GM12878 (cell line): ENCODE data around the gene SGMS1. TPM values are rescaled to one million over a fixed set of nuclear protein-coding genes. Genes with fewer than 3 reads are reported as not detected.
A peak's percentile ranks its signal among the peaks of the same experiment; 100 is the strongest.

Experiments
- ATAC-seq: fragments of 200-7000 bp; cut with Tn5 transposase; 3 replicates; pipeline ENCODE4 v1.9.1; 2020; ENCODE audit warnings: mild to moderate bottlenecking, moderate library complexity
- BruUV-seq: library from RNA; stranded (reverse); fragments of 400-500 nt; replicated peaks from 2 replicates; lab custom pipeline; 2021; lab: Mats Ljungman, UMichigan
- CTCF ChIA-PET: fragments of 300-600 bp; sonication (Branson Sonifier 250); formaldehyde crosslinking; extraction: SDS; loops from one replicate; lab custom pipeline; 2021; ENCODE audit warnings: inconsistent platforms; lab: Yijun Ruan, JAX
- POLR2A ChIA-PET: fragments of 350-600 bp; formaldehyde crosslinking; extraction: SDS; loops from one replicate; lab custom pipeline; 2021; ENCODE audit warnings: inconsistent platforms; lab: Charles Lee
- RAD21 ChIA-PET: fragments of 300-600 bp; sonication (Branson Sonifier 250); formaldehyde crosslinking; loops from one replicate; lab custom pipeline; 2023; ENCODE audit warnings: antibody characterized with exemption; ENCODE audit not compliant: unreplicated experiment; lab: Charles Lee
- SMC1A ChIA-PET: fragments of 300-600 bp; sonication (Branson Sonifier 250); formaldehyde crosslinking; loops from one replicate; lab custom pipeline; 2023; ENCODE audit not compliant: unreplicated experiment, uncharacterized antibody; lab: Charles Lee
- DNase-seq: peaks from one replicate; pipeline ENCODE4 v3.0.0-alpha.2; 2011; ENCODE audit warnings: low read depth, low spot score
- FAIRE-seq: peaks from 3 replicates; lab custom pipeline; 2011; peaks lifted over from hg19 to GRCh38; lab: Jason Lieb, UNC
- H2AFZ ChIP-seq: 2 replicates; pipeline ENCODE4 v1.6.0; 2011; ENCODE audit warnings: low read depth, low read length, control low read depth; ENCODE audit not compliant: control insufficient read depth
- H3K27ac ChIP-seq: 2 replicates; pipeline ENCODE4 v1.5.1; 2011; ENCODE audit warnings: control low read depth; ENCODE audit not compliant: control insufficient read depth, insufficient read depth
- H3K27me3 ChIP-seq, 2 experiments: replicated peaks in 1 of 2; 2 replicates each; pipeline versions ENCODE4 v1.6.0 to v1.6.1; 2011; ENCODE audit warnings: low read length in 1 of 2; ENCODE audit not compliant: control insufficient read depth in 2 of 2, insufficient read depth in 2 of 2
- H3K36me3 ChIP-seq, 2 experiments: 2 replicates each; pipeline ENCODE4 v1.5.1; 2011; ENCODE audit warnings: low read length in 1 of 2; ENCODE audit not compliant: control insufficient read depth in 2 of 2, insufficient read depth in 2 of 2
- H3K4me1 ChIP-seq: 2 replicates; pipeline ENCODE4 v1.6.1; 2011; ENCODE audit warnings: mild to moderate bottlenecking, low read length, moderate library complexity, mixed read lengths; ENCODE audit not compliant: control insufficient read depth, insufficient read depth
- H3K4me2 ChIP-seq: 2 replicates; pipeline ENCODE4 v1.6.0; 2011; ENCODE audit warnings: control low read depth; ENCODE audit not compliant: control insufficient read depth, insufficient read depth
- H3K4me3 ChIP-seq: fragments of 200-600 bp; sonication (generic); 2 replicates; pipeline ENCODE4 v1.5.1; 2016
- H3K79me2 ChIP-seq: 2 replicates; pipeline ENCODE4 v1.6.0; 2011; ENCODE audit warnings: low read length; ENCODE audit not compliant: control insufficient read depth, insufficient read depth
- H3K9ac ChIP-seq: 2 replicates; pipeline ENCODE4 v1.8.0; 2011; ENCODE audit warnings: low read length, control low read depth, mixed read lengths; ENCODE audit not compliant: control insufficient read depth, insufficient read depth
- H3K9me3 ChIP-seq: replicated peaks from 3 replicates; pipeline ENCODE4 v1.5.1; 2011; ENCODE audit warnings: mild to moderate bottlenecking, low read length; ENCODE audit not compliant: control insufficient read depth, insufficient read depth
- H4K20me1 ChIP-seq: 2 replicates; pipeline ENCODE4 v1.6.0; 2011; ENCODE audit not compliant: control insufficient read depth, insufficient read depth
- BHLHE40 ChIP-seq, 2 experiments: fragments of 450-650 bp in 1 of 2; IDR thresholded peaks; 2 replicates each; pipeline ENCODE4 v1.6.1; 2011 to 2017; ENCODE audit warnings: low read depth in 2 of 2, borderline replicate concordance in 1 of 2, improper control_type of control experiment in 1 of 2, low read length in 1 of 2, mild to moderate bottlenecking in 1 of 2
- CHD1 ChIP-seq: IDR thresholded peaks from 2 replicates; pipeline ENCODE4 v1.6.1; 2012; ENCODE audit warnings: low read depth, low read length, improper control_type of control experiment
- FOXK2 ChIP-seq: fragments of 450-650 bp; IDR thresholded peaks from 2 replicates; pipeline ENCODE4 v1.6.1; 2017; ENCODE audit warnings: mild to moderate bottlenecking, moderate library complexity
- HSF1 ChIP-seq: fragments of 150-350 bp; IDR thresholded peaks from 2 replicates; pipeline ENCODE4 v1.6.1; 2014; ENCODE audit warnings: mild to moderate bottlenecking, low read depth, low read length
- IKZF1 ChIP-seq: fragments of 450-650 bp; conservative IDR thresholded peaks from 2 replicates; pipeline ENCODE4 v1.6.1; 2017; ENCODE audit warnings: antibody characterized with exemption, mild to moderate bottlenecking
- IKZF2 ChIP-seq, 2 experiments: fragments of 450-650 bp; IDR thresholded peaks; 2 replicates each; pipeline ENCODE4 v1.6.1; 2017; ENCODE audit warnings: mild to moderate bottlenecking in 2 of 2, moderate library complexity in 2 of 2
- JUNB ChIP-seq: IDR thresholded peaks from 2 replicates; pipeline ENCODE4 v1.6.1; 2016; ENCODE audit warnings: antibody characterized with exemption, mild to moderate bottlenecking
- JUND ChIP-seq: IDR thresholded peaks from 2 replicates; pipeline ENCODE4 v1.6.1; 2012; ENCODE audit warnings: low read depth, mild to moderate bottlenecking, low read length, improper control_type of control experiment, moderate library complexity
- MEF2A ChIP-seq: IDR thresholded peaks from 2 replicates; pipeline ENCODE4 v1.6.1; 2011; ENCODE audit warnings: low read depth, mild to moderate bottlenecking, low read length, moderate library complexity; ENCODE audit not compliant: insufficient read depth
- RAD51 ChIP-seq: fragments of 450-650 bp; IDR thresholded peaks from 2 replicates; pipeline ENCODE4 v1.6.1; 2016; ENCODE audit warnings: moderate library complexity, mild to moderate bottlenecking, inconsistent platforms
- SPI1 ChIP-seq: IDR thresholded peaks from 2 replicates; pipeline ENCODE4 v1.6.1; 2011; ENCODE audit warnings: low read depth, mild to moderate bottlenecking, low read length, moderate library complexity, borderline replicate concordance; ENCODE audit not compliant: insufficient read depth
- TCF12 ChIP-seq: IDR thresholded peaks from 2 replicates; pipeline ENCODE4 v1.6.1; 2011; ENCODE audit warnings: low read depth, mild to moderate bottlenecking, low read length
- ZSCAN29 ChIP-seq: fragments of 450-650 bp; IDR thresholded peaks from 2 replicates; pipeline ENCODE4 v1.6.1; 2017; ENCODE audit warnings: mild to moderate bottlenecking, moderate library complexity
- WGBS: methylation state at CpG from one replicate; pipeline ENCODE4 v1.1.6; 2016; ENCODE audit warnings: low lambda C conversion rate; ENCODE audit not compliant: insufficient replicate concordance, insufficient coverage; ENCODE audit errors: missing lambda C conversion rate; 5-methylcytosine and 5-hydroxymethylcytosine counted together
- in situ Hi-C: fragments of 300-500 bp; cut with MboI; formaldehyde crosslinking; loops from 9 replicates; pipeline ENCODE4 v1.14.3; 2018; ENCODE audit warnings: mixed read lengths
- intact Hi-C: fragments of 100-400 bp; cut with micrococcal nuclease; formaldehyde crosslinking; loops from one replicate; pipeline ENCODE4 v1.14.2; 2022; ENCODE audit not compliant: unreplicated experiment
- polyA plus RNA-seq, 11 experiments: library from polyadenylated mRNA; depleted of rRNA in 4 of 11; unstranded in 6 of 11; stranded (reverse) in 5 of 11; fragments of >200 nt; fragmentation: Nextera tagmentation in 4 of 11; fragmentation: Illumina TruSeq in 1 of 11; extraction: Ambion mirVana in 4 of 11; extraction: Trizol in 1 of 11; gene quantifications; 1 replicate in 1 of 11; 2 replicates in 10 of 11; pipeline versions ENCODE4 v1.2.1 to v1.2.3, GENCODE V29; 2011 to 2016; ENCODE audit warnings: inconsistent platforms in 2 of 11, missing spikeins in 2 of 11, low read depth in 1 of 11
- total RNA-seq, 4 experiments: library from RNA; depleted of rRNA in 3 of 4; stranded (reverse); fragments of >200 nt in 3 of 4; fragmentation: Illumina TruSeq in 1 of 4; extraction: Trizol in 1 of 4; gene quantifications; 2 replicates each; pipeline versions ENCODE4 v1.2.1 to v1.2.3, GENCODE V29; 2013 to 2021
- TF ChIP-seq, protein P1 (sequence below): IDR thresholded peaks from 2 replicates; pipeline ENCODE4 v1.6.1; 2011; ENCODE audit warnings: mild to moderate bottlenecking, low read depth, low read length, moderate library complexity; ENCODE audit not compliant: insufficient replicate concordance

The SGMS1 gene
- total and polyA plus RNA-seq, 10 of the 15 experiments (the other 5 are each of a cell fraction or from before 2014, with no cell fraction given), result 1.4 to 14.5 (median 4.9) TPM

GRCh38 chr10:50423448-50423847, 200.3 kb downstream of the SGMS1 start:
- no peak for TF ChIP-seq JUND
- no peak for TF ChIP-seq ZSCAN29
- no peak for TF ChIP-seq TCF12
- Histone ChIP-seq H3K27me3 (no peaks in the 10 kb centered on the region), H3K4me1 (peaks cover 32% of the 10 kb centered on the region), H3K27ac (no peak overlapping the region), H3K9ac (no peak overlapping the region), H4K20me1 (no peaks in the 10 kb centered on the region), H3K4me2 (no peak overlapping the region), H3K4me3 (no peak overlapping the region), H3K9me3 (no peaks in the 10 kb centered on the region; the same call in 2 of the 3 replicates), H3K79me2 (peaks cover 9% of the 10 kb centered on the region), H3K36me3 (no peaks in the 10 kb centered on the region; a peak in 1 of 4 replicates), H2AFZ (no peak overlapping the region)
- in situ Hi-C loops (no loop called here), intact Hi-C loops (no loop called here)
- ChIA-PET CTCF (interaction anchor here (1.1 to 1.4 kb wide), 2 partner anchors 31 to 190 kb away, joined by 3 to 4 read pairs; no protein-coding TSS in a partner anchor), SMC1A (interaction anchor here (0.8 to 2.9 kb wide), 10 partner anchors 24 to 224 kb away, joined by 3 to 9 read pairs (median 5); no protein-coding TSS in a partner anchor), RAD21 (interaction anchor here (2.3 kb wide), 1 partner anchor 86 kb away, joined by 10 read pairs; no protein-coding TSS in a partner anchor), POLR2A (no interaction called here)
- ATAC-seq (no peak), FAIRE-seq (no peak), DNase-seq (no peak)
- 98% methylated on average over 3 of the region's 3 CpGs for WGBS
- no TSS peak for BruUV-seq

- ChIA-PET RAD21 (interaction anchor here (1.3 to 3.0 kb wide), 2 partner anchors 54 to 90 kb away, joined by 6 to 14 read pairs; no protein-coding TSS in a partner anchor), SMC1A (interaction anchor here (0.6 to 6.9 kb wide), 9 partner anchors 10 to 206 kb away, joined by 3 to 78 read pairs (median 5); no protein-coding TSS in a partner anchor), CTCF (interaction anchor here (1.2 to 1.3 kb wide), 3 partner anchors 17 to 54 kb away, joined by 4 to 5 read pairs (median 5); no protein-coding TSS in a partner anchor), POLR2A (no interaction called here)
- H3K4me3 ChIP-seq, result no peak overlapping the region
- no peak overlapping the region for H2AFZ ChIP-seq
- peaks cover 20% of the 10 kb centered on the region for H3K79me2 ChIP-seq
- H3K9ac ChIP-seq, result no peak overlapping the region
- ATAC-seq (no peak), DNase-seq (no peak), FAIRE-seq (no peak)
- peak overlapping the region; percentile 40; the same call in 1 of the 2 replicates for H3K4me2 ChIP-seq
- no peaks in the 10 kb centered on the region for H3K27me3 ChIP-seq
- H3K9me3 ChIP-seq, result no peaks in the 10 kb centered on the region; the same call in 2 of the 3 replicates
- H3K36me3 ChIP-seq, result no peaks in the 10 kb centered on the region
- no peaks in the 10 kb centered on the region for H4K20me1 ChIP-seq
- 0% methylated on average over 4 of the region's 4 CpGs for WGBS
- intact Hi-C loops, result no loop called here
- BruUV-seq, result no TSS peak
- H3K27ac ChIP-seq, result no peak overlapping the region
- in situ Hi-C loops, result no loop called here
- peaks cover 33% of the 10 kb centered on the region for H3K4me1 ChIP-seq
- peak; percentile 19 to 25; a peak in 2 of 4 replicates for TF ChIP-seq IKZF2 (IDR thresholded peaks at IDR 0.05)
- TF ChIP-seq MEF2A, result no peak
- 0 out of 2 replicates have a peak, but pooled peaks have one; percentile 10 for TF ChIP-seq IKZF1
- TF ChIP-seq JUND, result no peak
- TF ChIP-seq SPI1, result peak; percentile 76
- TF ChIP-seq FOXK2, result no peak
- TF ChIP-seq RAD51, result no peak
- TF ChIP-seq, protein P1, sequence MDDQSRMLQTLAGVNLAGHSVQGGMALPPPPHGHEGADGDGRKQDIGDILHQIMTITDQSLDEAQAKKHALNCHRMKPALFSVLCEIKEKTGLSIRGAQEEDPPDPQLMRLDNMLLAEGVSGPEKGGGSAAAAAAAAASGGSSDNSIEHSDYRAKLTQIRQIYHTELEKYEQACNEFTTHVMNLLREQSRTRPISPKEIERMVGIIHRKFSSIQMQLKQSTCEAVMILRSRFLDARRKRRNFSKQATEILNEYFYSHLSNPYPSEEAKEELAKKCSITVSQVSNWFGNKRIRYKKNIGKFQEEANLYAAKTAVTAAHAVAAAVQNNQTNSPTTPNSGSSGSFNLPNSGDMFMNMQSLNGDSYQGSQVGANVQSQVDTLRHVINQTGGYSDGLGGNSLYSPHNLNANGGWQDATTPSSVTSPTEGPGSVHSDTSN, result no peak
- TF ChIP-seq CHD1, result no peak
- no peak for TF ChIP-seq JUNB
- no peak for TF ChIP-seq HSF1
- TF ChIP-seq BHLHE40 (IDR thresholded peaks at IDR 0.05; ENCODE audit: borderline replicate concordance in 1 of 2, low read depth in 2 of 2, low read length in 1 of 2), result no peak
Measured at GRCh38 chr10:50422259-50422658, 201.5 kb downstream of the SGMS1 start.
